Sigmoid colon (tissue), 7 donors: ENCODE results near the gene PTPRD. TPM values are rescaled to one million over a fixed set of nuclear protein-coding genes. Genes with fewer than 3 reads are reported as not detected.

Experiments
- DNase-seq: peaks from one replicate; pipeline ENCODE4 v3.0.0-alpha.2; 2019
- H3K27ac ChIP-seq, 4 donors: fragments of 200-600 bp; sonication (generic); one replicate each; pipeline ENCODE4 v1.5.1; 2016 to 2019; ENCODE audit warnings: mild to moderate bottlenecking in 1 of 4
- H3K27me3 ChIP-seq, 3 donors: fragments of 200-600 bp; sonication (generic); one replicate each; pipeline ENCODE4 v1.5.1; 2019; ENCODE audit warnings: mild to moderate bottlenecking in 1 of 3
- H3K36me3 ChIP-seq, 4 donors: fragments of 200-600 bp; sonication (generic); one replicate each; pipeline ENCODE4 v1.5.1; 2016 to 2019
- H3K4me1 ChIP-seq, 4 donors: fragments of 200-600 bp; sonication (generic); one replicate each; pipeline ENCODE4 v1.5.1; 2017 to 2019
- H3K4me3 ChIP-seq, 4 donors: fragments of 200-600 bp; sonication (generic); one replicate each; pipeline ENCODE4 v1.5.1; 2017 to 2019; ENCODE audit warnings: mild to moderate bottlenecking in 2 of 4, moderate library complexity in 1 of 4
- H3K9me3 ChIP-seq, 4 donors: fragments of 200-600 bp in 3 of 4; sonication (generic) in 3 of 4; one replicate each; pipeline versions ENCODE4 v1.5.1 to v1.6.1; 2013 to 2019
- EP300 ChIP-seq, 4 donors: sonication (generic); formaldehyde crosslinking; IDR thresholded peaks; one replicate each; pipeline ENCODE4 v1.6.1; 2017; ENCODE audit warnings: antibody characterized with exemption in 4 of 4
- POLR2A ChIP-seq, 2 donors: fragments of 450-650 bp; IDR thresholded peaks; one replicate each; pipeline ENCODE4 v1.6.1; 2016; ENCODE audit warnings: antibody characterized with exemption in 2 of 2, mild to moderate bottlenecking in 2 of 2, moderate library complexity in 2 of 2
- POLR2AphosphoS5 ChIP-seq, 4 donors: sonication (generic); formaldehyde crosslinking; IDR thresholded peaks; one replicate each; pipeline ENCODE4 v1.6.1; 2017; ENCODE audit warnings: antibody characterized with exemption in 4 of 4
- WGBS, 2 donors: extraction: QIAGEN DNeasy Blood & Tissue Kit; methylation state at CpG; one replicate each; pipeline ENCODE4 v1.1.7; 2013; 5-methylcytosine and 5-hydroxymethylcytosine counted together
- intact Hi-C: fragments of 100-400 bp; cut with DNase I; formaldehyde crosslinking; loops from one replicate; pipeline ENCODE4 v1.15.1; 2023
- polyA plus RNA-seq, 3 donors: library from polyadenylated mRNA; stranded (reverse); fragments of 200-250 nt; gene quantifications; one replicate each; pipeline ENCODE4 v1.2.3, GENCODE V29; 2013
- total RNA-seq, 4 donors: library from RNA; depleted of rRNA; stranded (reverse); fragments of >200 nt; gene quantifications; one replicate each; pipeline ENCODE4 v1.1.0, GENCODE V29; 2016
- TF ChIP-seq, protein P1 (sequence below), 4 experiments: fragments of 450-650 bp in 3 of 4; fragments of 200-600 bp in 1 of 4; IDR thresholded peaks; one replicate each; pipeline ENCODE4 v1.5.1; 2016 to 2019; ENCODE audit warnings: antibody characterized with exemption in 4 of 4, mild to moderate bottlenecking in 3 of 4, moderate library complexity in 2 of 4
- donor health status: healthy with polysubstance abuse.
- donor health status: Bipolar disorder and iron deficiency.
- donor health status: healthy.

PTPRD gene
- total and polyA plus RNA-seq, 7 donors: 1.2 to 18.3 (median 6.3) TPM

DNA sequence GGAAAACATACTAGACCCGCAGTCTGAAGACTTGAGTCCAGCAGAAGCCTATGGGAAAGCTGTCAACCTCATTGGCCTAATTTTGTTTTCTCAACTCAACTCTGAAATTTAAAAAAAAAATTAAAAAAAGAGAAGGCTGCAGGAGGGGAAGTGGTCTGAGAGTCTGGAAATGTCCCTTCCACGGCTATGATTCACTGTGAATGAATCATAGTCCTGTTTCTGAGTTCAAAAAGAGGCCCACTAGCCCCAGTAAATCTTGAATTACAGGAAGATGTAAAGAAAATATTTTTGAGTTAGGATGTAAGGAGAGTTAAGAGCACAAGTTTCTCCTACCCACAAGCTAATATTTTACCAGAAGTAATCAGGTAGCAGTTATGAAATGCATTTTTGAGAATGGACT, 2247.8 kb downstream of the PTPRD start:
- Histone ChIP-seq H3K36me3 (no peaks in the 10 kb centered on the region), H3K27me3 (no peaks in the 10 kb centered on the region), H3K27ac (no peak overlapping the region), H3K4me3 (no peak overlapping the region), H3K4me1 (no peaks in the 10 kb centered on the region), H3K9me3 (no peaks in the 10 kb centered on the region)
- intact Hi-C loops: no loop called here
- 51 to 59% methylated on average over 2 of the region's 2 CpGs for WGBS, 2 donors
- DNase-seq: no peak
- TF ChIP-seq EP300 (IDR thresholded peaks at IDR 0.05): no peak
- no peak for TF ChIP-seq POLR2AphosphoS5 (IDR thresholded peaks at IDR 0.05)
- TF ChIP-seq POLR2A (IDR thresholded peaks at IDR 0.05): no peak
- TF ChIP-seq, protein P1, sequence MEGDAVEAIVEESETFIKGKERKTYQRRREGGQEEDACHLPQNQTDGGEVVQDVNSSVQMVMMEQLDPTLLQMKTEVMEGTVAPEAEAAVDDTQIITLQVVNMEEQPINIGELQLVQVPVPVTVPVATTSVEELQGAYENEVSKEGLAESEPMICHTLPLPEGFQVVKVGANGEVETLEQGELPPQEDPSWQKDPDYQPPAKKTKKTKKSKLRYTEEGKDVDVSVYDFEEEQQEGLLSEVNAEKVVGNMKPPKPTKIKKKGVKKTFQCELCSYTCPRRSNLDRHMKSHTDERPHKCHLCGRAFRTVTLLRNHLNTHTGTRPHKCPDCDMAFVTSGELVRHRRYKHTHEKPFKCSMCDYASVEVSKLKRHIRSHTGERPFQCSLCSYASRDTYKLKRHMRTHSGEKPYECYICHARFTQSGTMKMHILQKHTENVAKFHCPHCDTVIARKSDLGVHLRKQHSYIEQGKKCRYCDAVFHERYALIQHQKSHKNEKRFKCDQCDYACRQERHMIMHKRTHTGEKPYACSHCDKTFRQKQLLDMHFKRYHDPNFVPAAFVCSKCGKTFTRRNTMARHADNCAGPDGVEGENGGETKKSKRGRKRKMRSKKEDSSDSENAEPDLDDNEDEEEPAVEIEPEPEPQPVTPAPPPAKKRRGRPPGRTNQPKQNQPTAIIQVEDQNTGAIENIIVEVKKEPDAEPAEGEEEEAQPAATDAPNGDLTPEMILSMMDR (IDR thresholded peaks at IDR 0.05): no peak

DNA sequence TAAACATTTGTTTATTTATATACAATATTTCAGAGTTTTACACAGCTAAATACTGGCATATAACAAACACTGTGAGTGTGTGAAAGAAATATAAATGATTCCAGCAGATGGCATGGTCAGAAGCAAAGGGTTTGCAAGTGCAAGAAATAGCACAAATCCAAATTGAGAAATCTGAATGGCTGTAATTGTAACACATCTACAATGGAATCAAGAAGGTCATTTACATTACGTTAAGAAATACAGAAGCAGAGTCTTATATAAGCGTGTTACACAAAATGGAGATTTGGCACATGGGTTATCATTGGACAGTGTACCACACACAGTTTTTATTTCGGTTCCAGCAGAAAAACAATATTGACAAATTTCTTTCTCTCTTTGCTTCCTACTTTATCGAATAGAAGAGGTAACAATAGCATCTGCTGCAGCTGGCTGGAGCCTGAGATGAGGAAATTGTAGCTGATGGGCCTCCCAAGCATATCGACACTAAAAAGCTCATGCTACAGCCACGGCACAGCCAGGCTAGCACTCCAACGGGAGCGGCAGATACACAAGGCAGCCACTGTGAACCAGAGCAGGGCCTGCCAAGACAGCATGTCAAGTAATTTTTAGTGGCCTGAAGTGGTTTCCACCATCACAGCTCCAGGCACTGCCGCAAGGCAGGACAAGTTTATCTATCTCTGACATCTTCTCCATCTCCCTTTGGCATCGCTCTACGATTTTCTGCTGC, 2248.6 kb downstream of the PTPRD start:
- DNase-seq: no peak
- H3K27ac ChIP-seq: no peak overlapping the region
- TF ChIP-seq POLR2AphosphoS5 (IDR thresholded peaks at IDR 0.05) (no peak), EP300 (IDR thresholded peaks at IDR 0.05) (no peak), POLR2A (IDR thresholded peaks at IDR 0.05) (no peak)
- TF ChIP-seq, protein P1 (IDR thresholded peaks at IDR 0.05): no peak
- intact Hi-C loops: no loop called here
- no peaks in the 10 kb centered on the region for H3K4me1 ChIP-seq
- no peaks in the 10 kb centered on the region for H3K27me3 ChIP-seq
- no peaks in the 10 kb centered on the region for H3K9me3 ChIP-seq
- 96% methylated on average over 11 of the region's 11 CpGs for WGBS, 2 donors
- H3K4me3 ChIP-seq: no peak overlapping the region
- H3K36me3 ChIP-seq: no peaks in the 10 kb centered on the region

DNA sequence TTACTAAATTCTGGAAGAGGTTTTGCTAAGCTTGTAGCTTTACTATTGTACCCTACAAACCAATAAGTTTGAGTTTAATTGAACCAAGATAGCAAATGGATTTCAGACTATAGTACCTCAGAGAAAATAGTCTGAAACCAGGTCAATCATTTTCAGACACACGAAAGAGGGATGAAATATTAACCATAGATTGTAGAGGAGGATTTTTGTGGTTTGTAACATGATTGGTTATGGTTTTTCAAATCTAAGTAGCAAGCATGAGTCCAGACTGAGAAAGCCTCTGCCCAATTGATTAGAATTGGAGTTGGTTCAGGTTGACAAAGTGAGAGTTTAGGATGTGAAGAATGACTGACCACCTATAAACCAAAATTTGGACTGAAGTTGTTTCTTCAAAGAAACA, 2250.6 kb downstream of the PTPRD start:
- no peaks in the 10 kb centered on the region for H3K36me3 ChIP-seq
- no peaks in the 10 kb centered on the region for H3K27me3 ChIP-seq
- intact Hi-C loops: no loop called here
- no peak for TF ChIP-seq EP300 (IDR thresholded peaks at IDR 0.05)
- TF ChIP-seq, protein P1 (IDR thresholded peaks at IDR 0.05): no peak
- no peak for TF ChIP-seq POLR2AphosphoS5 (IDR thresholded peaks at IDR 0.05)
- TF ChIP-seq POLR2A (IDR thresholded peaks at IDR 0.05): no peak
- no peaks in the 10 kb centered on the region for H3K4me1 ChIP-seq
- no peak for DNase-seq
- no peak overlapping the region for H3K4me3 ChIP-seq
- WGBS, 2 donors: 23 to 74% methylated on average over 1 of the region's 1 CpG
- no peak overlapping the region for H3K27ac ChIP-seq
- H3K9me3 ChIP-seq: no peaks in the 10 kb centered on the region

DNA sequence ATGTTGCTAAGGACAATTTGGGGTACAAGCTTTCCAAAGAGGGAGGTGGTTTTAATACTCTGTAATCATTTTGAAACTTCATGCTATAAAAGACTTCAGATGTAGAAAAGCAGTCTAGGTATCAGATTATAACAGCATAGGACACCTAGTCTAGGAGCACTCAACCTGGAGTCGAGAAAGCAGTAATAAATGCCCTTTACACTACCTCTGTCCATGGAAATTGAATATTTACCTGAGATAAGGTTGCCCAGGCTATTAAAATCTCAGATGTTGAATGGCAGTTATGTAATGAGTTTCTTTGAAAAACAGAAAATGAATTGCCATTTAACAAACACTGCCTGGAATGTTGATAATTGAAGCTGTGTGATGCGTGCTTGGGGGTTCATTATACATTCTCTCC, 2251.4 kb downstream of the PTPRD start:
- Histone ChIP-seq H3K36me3 (no peaks in the 10 kb centered on the region), H3K9me3 (no peaks in the 10 kb centered on the region), H3K4me1 (no peaks in the 10 kb centered on the region), H3K27me3 (no peaks in the 10 kb centered on the region), H3K27ac (no peak overlapping the region), H3K4me3 (no peak overlapping the region)
- 13 to 66% methylated on average over 2 of the region's 2 CpGs for whole genome bisulfite sequencing, 2 donors
- intact Hi-C loops: no loop called here
- no peak for DNase-seq
- TF ChIP-seq POLR2A (IDR thresholded peaks at IDR 0.05) (no peak), EP300 (IDR thresholded peaks at IDR 0.05) (no peak), POLR2AphosphoS5 (IDR thresholded peaks at IDR 0.05) (no peak)
- TF ChIP-seq, protein P1 (IDR thresholded peaks at IDR 0.05): no peak

DNA sequence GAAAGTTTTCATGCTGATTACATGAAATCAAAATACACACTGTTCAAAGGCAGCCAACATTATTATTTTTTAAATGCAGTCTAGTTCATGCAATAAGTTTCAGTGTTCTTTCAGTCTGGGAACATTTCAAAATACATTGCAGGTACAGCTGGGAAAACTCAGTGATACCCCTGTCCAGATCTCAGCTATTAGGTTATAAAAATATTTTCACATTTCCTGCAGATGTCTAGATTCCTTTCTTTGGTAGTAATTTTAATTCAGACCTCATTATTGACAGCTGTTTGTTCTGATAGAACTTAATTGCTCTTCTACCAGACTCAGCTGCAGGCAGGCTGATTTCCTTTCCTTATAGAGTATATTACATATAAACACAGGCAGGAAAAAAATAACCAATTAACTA, 2256.4 kb downstream of the PTPRD start:
- no peaks in the 10 kb centered on the region for H3K36me3 ChIP-seq
- DNase-seq: no peak
- no peaks in the 10 kb centered on the region for H3K27me3 ChIP-seq
- no peak overlapping the region for H3K27ac ChIP-seq
- H3K9me3 ChIP-seq: no peaks in the 10 kb centered on the region
- TF ChIP-seq, protein P1 (IDR thresholded peaks at IDR 0.05): no peak
- TF ChIP-seq POLR2AphosphoS5 (IDR thresholded peaks at IDR 0.05) (no peak), EP300 (IDR thresholded peaks at IDR 0.05) (no peak), POLR2A (IDR thresholded peaks at IDR 0.05) (no peak)
- H3K4me3 ChIP-seq: no peak overlapping the region
- intact Hi-C loops: no loop called here
- no peaks in the 10 kb centered on the region for H3K4me1 ChIP-seq
